ENCODE results near the gene PLA2G4D.

DNA sequence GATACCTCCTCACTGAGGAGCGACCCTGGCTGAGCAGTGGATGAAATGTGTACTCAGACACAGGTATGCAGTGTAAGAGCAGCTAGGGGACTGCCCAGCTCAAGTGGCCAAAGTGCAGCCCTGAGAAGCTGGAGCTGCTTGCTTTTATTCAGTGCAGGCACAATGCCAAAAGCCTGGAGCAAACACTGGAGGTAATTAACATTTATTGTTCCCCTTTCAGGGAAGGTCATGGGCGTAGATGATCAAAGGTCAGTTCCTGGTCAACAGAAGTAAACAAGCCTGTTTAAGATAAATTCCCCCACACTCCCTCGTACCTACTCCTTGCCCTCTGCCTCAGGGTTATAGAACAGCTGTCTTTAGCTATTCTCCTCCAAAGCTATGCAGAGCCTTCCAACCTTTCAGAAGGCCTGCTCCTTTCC is 44.6 kb upstream of the PLA2G4D start:
- TF ChIP-seq, protein P1, sequence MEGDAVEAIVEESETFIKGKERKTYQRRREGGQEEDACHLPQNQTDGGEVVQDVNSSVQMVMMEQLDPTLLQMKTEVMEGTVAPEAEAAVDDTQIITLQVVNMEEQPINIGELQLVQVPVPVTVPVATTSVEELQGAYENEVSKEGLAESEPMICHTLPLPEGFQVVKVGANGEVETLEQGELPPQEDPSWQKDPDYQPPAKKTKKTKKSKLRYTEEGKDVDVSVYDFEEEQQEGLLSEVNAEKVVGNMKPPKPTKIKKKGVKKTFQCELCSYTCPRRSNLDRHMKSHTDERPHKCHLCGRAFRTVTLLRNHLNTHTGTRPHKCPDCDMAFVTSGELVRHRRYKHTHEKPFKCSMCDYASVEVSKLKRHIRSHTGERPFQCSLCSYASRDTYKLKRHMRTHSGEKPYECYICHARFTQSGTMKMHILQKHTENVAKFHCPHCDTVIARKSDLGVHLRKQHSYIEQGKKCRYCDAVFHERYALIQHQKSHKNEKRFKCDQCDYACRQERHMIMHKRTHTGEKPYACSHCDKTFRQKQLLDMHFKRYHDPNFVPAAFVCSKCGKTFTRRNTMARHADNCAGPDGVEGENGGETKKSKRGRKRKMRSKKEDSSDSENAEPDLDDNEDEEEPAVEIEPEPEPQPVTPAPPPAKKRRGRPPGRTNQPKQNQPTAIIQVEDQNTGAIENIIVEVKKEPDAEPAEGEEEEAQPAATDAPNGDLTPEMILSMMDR (IDR thresholded peaks at IDR 0.05 in 2 of 3, conservative IDR thresholded peaks at IDR 0.05 in 1 of 3; ENCODE audit: control insufficient read depth in 2 of 3, extremely low read depth in 1 of 3, insufficient read depth in 1 of 3, low read depth in 3 of 3, low read length in 3 of 3): no peak
- TF ChIP-seq NFIC (IDR thresholded peaks at IDR 0.05; ENCODE audit: low read depth, low read length) (no peak), SMC3 (IDR thresholded peaks at IDR 0.05; ENCODE audit: borderline replicate concordance, low read length) (no peak), POLR2A (IDR thresholded peaks at IDR 0.05; ENCODE audit: low read depth, low read length) (no peak), ZZZ3 (IDR thresholded peaks at IDR 0.05; ENCODE audit: control insufficient read depth, insufficient read length, low read depth) (no peak), SP1 (IDR thresholded peaks at IDR 0.05; ENCODE audit: low read depth, low read length) (no peak), MYC (IDR thresholded peaks at IDR 0.05; ENCODE audit: insufficient read depth, insufficient read length, insufficient replicate concordance, low read length, severe bottlenecking) (no peak), CREB1 (IDR thresholded peaks at IDR 0.05; ENCODE audit: low read depth) (no peak), EED (IDR thresholded peaks at IDR 0.05; ENCODE audit: low read depth) (no peak), STAT1 (conservative IDR thresholded peaks at IDR 0.05) (no peak)
- TF ChIP-seq, protein P2, sequence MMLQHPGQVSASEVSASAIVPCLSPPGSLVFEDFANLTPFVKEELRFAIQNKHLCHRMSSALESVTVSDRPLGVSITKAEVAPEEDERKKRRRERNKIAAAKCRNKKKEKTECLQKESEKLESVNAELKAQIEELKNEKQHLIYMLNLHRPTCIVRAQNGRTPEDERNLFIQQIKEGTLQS (IDR thresholded peaks at IDR 0.05; ENCODE audit: borderline replicate concordance, extremely low read depth, low read depth, low read length): no peak
- TF ChIP-seq, protein P3, sequence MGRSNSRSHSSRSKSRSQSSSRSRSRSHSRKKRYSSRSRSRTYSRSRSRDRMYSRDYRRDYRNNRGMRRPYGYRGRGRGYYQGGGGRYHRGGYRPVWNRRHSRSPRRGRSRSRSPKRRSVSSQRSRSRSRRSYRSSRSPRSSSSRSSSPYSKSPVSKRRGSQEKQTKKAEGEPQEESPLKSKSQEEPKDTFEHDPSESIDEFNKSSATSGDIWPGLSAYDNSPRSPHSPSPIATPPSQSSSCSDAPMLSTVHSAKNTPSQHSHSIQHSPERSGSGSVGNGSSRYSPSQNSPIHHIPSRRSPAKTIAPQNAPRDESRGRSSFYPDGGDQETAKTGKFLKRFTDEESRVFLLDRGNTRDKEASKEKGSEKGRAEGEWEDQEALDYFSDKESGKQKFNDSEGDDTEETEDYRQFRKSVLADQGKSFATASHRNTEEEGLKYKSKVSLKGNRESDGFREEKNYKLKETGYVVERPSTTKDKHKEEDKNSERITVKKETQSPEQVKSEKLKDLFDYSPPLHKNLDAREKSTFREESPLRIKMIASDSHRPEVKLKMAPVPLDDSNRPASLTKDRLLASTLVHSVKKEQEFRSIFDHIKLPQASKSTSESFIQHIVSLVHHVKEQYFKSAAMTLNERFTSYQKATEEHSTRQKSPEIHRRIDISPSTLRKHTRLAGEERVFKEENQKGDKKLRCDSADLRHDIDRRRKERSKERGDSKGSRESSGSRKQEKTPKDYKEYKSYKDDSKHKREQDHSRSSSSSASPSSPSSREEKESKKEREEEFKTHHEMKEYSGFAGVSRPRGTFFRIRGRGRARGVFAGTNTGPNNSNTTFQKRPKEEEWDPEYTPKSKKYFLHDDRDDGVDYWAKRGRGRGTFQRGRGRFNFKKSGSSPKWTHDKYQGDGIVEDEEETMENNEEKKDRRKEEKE (IDR thresholded peaks at IDR 0.05): no peak
- TF ChIP-seq, protein P4, sequence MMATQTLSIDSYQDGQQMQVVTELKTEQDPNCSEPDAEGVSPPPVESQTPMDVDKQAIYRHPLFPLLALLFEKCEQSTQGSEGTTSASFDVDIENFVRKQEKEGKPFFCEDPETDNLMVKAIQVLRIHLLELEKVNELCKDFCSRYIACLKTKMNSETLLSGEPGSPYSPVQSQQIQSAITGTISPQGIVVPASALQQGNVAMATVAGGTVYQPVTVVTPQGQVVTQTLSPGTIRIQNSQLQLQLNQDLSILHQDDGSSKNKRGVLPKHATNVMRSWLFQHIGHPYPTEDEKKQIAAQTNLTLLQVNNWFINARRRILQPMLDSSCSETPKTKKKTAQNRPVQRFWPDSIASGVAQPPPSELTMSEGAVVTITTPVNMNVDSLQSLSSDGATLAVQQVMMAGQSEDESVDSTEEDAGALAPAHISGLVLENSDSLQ (IDR thresholded peaks at IDR 0.05): no peak

All from GM12878 (cell line).